WTC11 (cell line): ENCODE data around the gene NOL4L. TPM values are rescaled to one million over a fixed set of nuclear protein-coding genes. Genes with fewer than 3 reads are reported as not detected.

Experiments used
- ATAC-seq: fragments of 200-7000 bp; cut with Tn5 transposase; 2 replicates; pipeline ENCODE4 v1.10.0; 2021; ENCODE audit warnings: mild to moderate bottlenecking, moderate library complexity
- CTCF ChIA-PET: fragments of 300-600 bp; sonication (Branson Sonifier 250); formaldehyde crosslinking; loops from one replicate; lab custom pipeline; 2021; ENCODE audit warnings: antibody characterized with exemption; lab: Charles Lee
- POLR2A ChIA-PET: fragments of 350-600 bp; sonication (Branson Sonifier 250); formaldehyde crosslinking; loops from one replicate; lab custom pipeline; 2021; ENCODE audit warnings: antibody characterized with exemption; lab: Charles Lee
- DNase-seq: peaks from one replicate; pipeline ENCODE4 v3.0.0; 2021; ENCODE audit warnings: low spot score
- H3K27ac Mint-ChIP-seq: 2 replicates; pipeline ENCODE4 v1.8.0; 2021; ENCODE audit warnings: mixed read lengths
- H3K27me3 Mint-ChIP-seq: 2 replicates; pipeline ENCODE4 v1.8.0; 2021; ENCODE audit warnings: low read depth, mild to moderate bottlenecking, moderate library complexity, mixed read lengths
- H3K36me3 Mint-ChIP-seq: 2 replicates; pipeline ENCODE4 v1.8.0; 2021; ENCODE audit warnings: mixed read lengths
- H3K4me1 Mint-ChIP-seq: 2 replicates; pipeline ENCODE4 v1.8.0; 2022; ENCODE audit warnings: mixed read lengths
- H3K4me3 Mint-ChIP-seq: 2 replicates; pipeline ENCODE4 v1.8.0; 2021; ENCODE audit warnings: mild to moderate bottlenecking, moderate library complexity, mixed read lengths
- H3K9me3 Mint-ChIP-seq: 2 replicates; pipeline ENCODE4 v1.8.0; 2021; ENCODE audit warnings: mixed read lengths
- CTCF ChIP-seq: fragments of 200-600 bp; IDR thresholded peaks from 2 replicates; pipeline ENCODE4 v1.8.0; 2022; ENCODE audit warnings: antibody characterized with exemption
- E2F4 ChIP-seq: sonication (generic); formaldehyde crosslinking; IDR thresholded peaks from 2 replicates; pipeline ENCODE4 v1.8.1; 2022; ENCODE audit warnings: low read depth, mild to moderate bottlenecking, moderate library complexity, missing genetic modification reagents, borderline replicate concordance
- FOXK1 ChIP-seq: sonication (generic); formaldehyde crosslinking; IDR thresholded peaks from 2 replicates; pipeline ENCODE4 v1.8.0; 2022; ENCODE audit warnings: mild to moderate bottlenecking, moderate library complexity, missing genetic modification reagents
- FOXP4 ChIP-seq: sonication (generic); formaldehyde crosslinking; IDR thresholded peaks from 2 replicates; pipeline ENCODE4 v1.8.0; 2022; ENCODE audit warnings: mild to moderate bottlenecking, missing genetic modification reagents
- GTF2I ChIP-seq: fragments of 250-450 bp; sonication (Bioruptor Pico); conservative IDR thresholded peaks from 2 replicates; pipeline ENCODE4 v1.4.0; 2021; ENCODE audit warnings: mild to moderate bottlenecking
- IRF2 ChIP-seq: sonication (generic); formaldehyde crosslinking; IDR thresholded peaks from 2 replicates; pipeline ENCODE4 v1.8.0; 2022; ENCODE audit warnings: low read depth, missing genetic modification reagents, borderline replicate concordance
- NR2C2 ChIP-seq: sonication (generic); formaldehyde crosslinking; IDR thresholded peaks from 2 replicates; pipeline ENCODE4 v1.8.0; 2022; ENCODE audit warnings: mild to moderate bottlenecking, missing genetic modification reagents
- OVOL2 ChIP-seq: fragments of 250-450 bp; sonication (Bioruptor Pico); IDR thresholded peaks from 2 replicates; pipeline ENCODE4 v1.9.0; 2021; ENCODE audit warnings: mild to moderate bottlenecking, borderline replicate concordance
- SMAD3 ChIP-seq: sonication (generic); formaldehyde crosslinking; IDR thresholded peaks from 2 replicates; pipeline ENCODE4 v1.8.0; 2022; ENCODE audit warnings: missing genetic modification reagents, mild to moderate bottlenecking, borderline replicate concordance
- STAT6 ChIP-seq: sonication (generic); formaldehyde crosslinking; conservative IDR thresholded peaks from 2 replicates; pipeline ENCODE4 v1.8.1; 2023; ENCODE audit warnings: mild to moderate bottlenecking, low read depth, missing genetic modification reagents, moderate library complexity
- ZNF219 ChIP-seq: sonication (generic); formaldehyde crosslinking; IDR thresholded peaks from 2 replicates; pipeline ENCODE4 v1.8.0; 2023; ENCODE audit warnings: missing genetic modification reagents, mild to moderate bottlenecking, borderline replicate concordance
- ZNF263 ChIP-seq: sonication (generic); formaldehyde crosslinking; IDR thresholded peaks from 2 replicates; pipeline ENCODE4 v1.8.1; 2022; ENCODE audit warnings: low read depth, mild to moderate bottlenecking, moderate library complexity, missing genetic modification reagents
- ZNF281 ChIP-seq: sonication (generic); formaldehyde crosslinking; IDR thresholded peaks from 2 replicates; pipeline ENCODE4 v1.8.0; 2023; ENCODE audit warnings: mild to moderate bottlenecking, missing genetic modification reagents
- ZNF532 ChIP-seq: fragments of 250-450 bp; sonication (Bioruptor Pico); IDR thresholded peaks from 2 replicates; pipeline ENCODE4 v1.9.0; 2021; ENCODE audit warnings: mild to moderate bottlenecking, borderline replicate concordance
- total RNA-seq: library from RNA; stranded (reverse); gene quantifications from 3 replicates; pipeline ENCODE4 v1.2.3, GENCODE V29; 2021

Gene NOL4L
- total RNA-seq, 1 experiment from 2014 or later: 29.0 TPM

GRCh38 chr20:32458061-32458836 lies 126.9 kb downstream of the NOL4L start (continued):
- TF ChIP-seq FOXP4 (no peak), E2F4 (no peak)

GRCh38 chr20:32457479-32457986 lies 127.6 kb downstream of the NOL4L start:
- H3K27me3 Mint-ChIP-seq: no peaks in the 10 kb centered on the region
- ATAC-seq: peak; percentile 91
- peak; percentile 90 for DNase-seq
- H3K36me3 Mint-ChIP-seq: peaks cover 9% of the 10 kb centered on the region; the same call in 1 of the 2 replicates
- peak overlapping the region; percentile 59 for H3K4me3 Mint-ChIP-seq
- ChIA-PET POLR2A (interaction anchor here (1.0 kb wide), 1 partner anchor 18 kb away, joined by 3 read pairs; no protein-coding TSS in a partner anchor), CTCF (interaction anchor here (0.5 to 2.9 kb wide), 19 partner anchors 9 to 217 kb away, joined by 3 to 19 read pairs (median 4); no protein-coding TSS in a partner anchor)
- peaks cover 13% of the 10 kb centered on the region for H3K4me1 Mint-ChIP-seq
- H3K9me3 Mint-ChIP-seq: no peaks in the 10 kb centered on the region
- peak overlapping the region; percentile 84 for H3K27ac Mint-ChIP-seq
- TF ChIP-seq SMAD3: no peak
- no peak for TF ChIP-seq ZNF219 (CRISPR knock-in tag)
- peak; percentile 81 for TF ChIP-seq GTF2I (CRISPR knock-in tag)
- no peak for TF ChIP-seq E2F4
- TF ChIP-seq STAT6: no peak
- no peak for TF ChIP-seq ZNF532
- TF ChIP-seq ZNF263 (CRISPR knock-in tag): 0 out of 2 replicates have a peak, but pooled peaks have one; percentile 11
- TF ChIP-seq IRF2 (CRISPR knock-in tag): no peak
- no peak for TF ChIP-seq CTCF
- TF ChIP-seq OVOL2: no peak
- peak; percentile 99 for TF ChIP-seq ZNF281 (CRISPR knock-in tag)
- no peak for TF ChIP-seq NR2C2 (CRISPR knock-in tag)
- peak; percentile 35; the same call in 1 of the 2 replicates for TF ChIP-seq FOXK1
